HL-60 (cell line): Measurements from ENCODE around the gene FRMD3.

Source experiments
- CTCF ChIP-seq: IDR thresholded peaks from one replicate; pipeline ENCODE4 v1.5.1; 2011; ENCODE audit warnings: low read length, control low read depth, inconsistent platforms; ENCODE audit not compliant: insufficient read depth
- REST ChIP-seq: IDR thresholded peaks from 2 replicates; pipeline ENCODE4 v1.6.1; 2012; ENCODE audit warnings: low read depth; ENCODE audit not compliant: insufficient replicate concordance
- SPI1 ChIP-seq: IDR thresholded peaks from 2 replicates; pipeline ENCODE4 v1.6.1; 2012; ENCODE audit warnings: low read depth, mild to moderate bottlenecking, borderline replicate concordance

DNA sequence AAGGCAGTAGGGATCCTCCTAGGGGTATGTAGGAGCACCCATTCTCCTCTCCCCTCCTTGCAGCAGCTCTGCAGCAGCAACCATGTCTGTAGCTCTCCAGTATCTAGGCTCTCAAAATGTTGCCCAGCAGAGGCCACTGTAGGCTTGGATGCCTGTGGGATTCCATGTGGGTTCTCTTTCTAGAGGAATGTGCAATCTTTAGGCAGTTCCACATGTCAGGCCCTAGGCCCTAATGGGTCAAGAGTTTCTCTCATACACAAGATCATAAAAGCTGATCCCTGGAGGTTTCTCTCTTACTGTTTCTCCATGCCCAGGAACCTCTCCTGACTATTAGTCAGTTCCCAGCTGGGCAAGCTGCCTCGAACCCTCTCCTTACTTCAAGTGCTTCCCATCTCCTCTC, 215.8 kb downstream of the FRMD3 start:
- TF ChIP-seq CTCF = no peak
- no peak for TF ChIP-seq SPI1
- TF ChIP-seq REST = no peak
